HG03064 (cell line): ENCODE data around the gene PDK4.
"Not testable (repeated sequence)": the region's sequence is repeated elsewhere in the genome, so short reads cannot be mapped to it uniquely, and the experiment has no call there.

Source experiments
- ATAC-seq: cut with Tn5 transposase; IDR thresholded peaks from one replicate; pipeline ENCODE4 v1.9.1; 2021; ENCODE audit warnings: low read depth; ENCODE audit not compliant: unreplicated experiment

PDK4 gene

GRCh38 chr7:95578299-95578855 lies 17.9 kb downstream of the PDK4 start:
- ATAC-seq = no peak

GRCh38 chr7:95577137-95577536 lies 19.2 kb downstream of the PDK4 start:
- ATAC-seq = no peak

GRCh38 chr7:95569720-95570119 lies 26.6 kb downstream of the PDK4 start:
- no peak for ATAC-seq

GRCh38 chr7:95560674-95561073 lies 35.6 kb downstream of the PDK4 start:
- ATAC-seq = no peak

GRCh38 chr7:95558864-95559263 lies 37.5 kb downstream of the PDK4 start:
- ATAC-seq = no peak

GRCh38 chr7:95556777-95557176 lies 39.5 kb downstream of the PDK4 start:
- no peak for ATAC-seq

GRCh38 chr7:95553939-95554338 lies 42.4 kb downstream of the PDK4 start:
- no peak for ATAC-seq

GRCh38 chr7:95552010-95552926 lies 44.0 kb downstream of the PDK4 start:
- ATAC-seq = not testable (repeated sequence)

- ATAC-seq = no peak
Observed at GRCh38 chr7:95550546-95550945, 45.8 kb downstream of the PDK4 start.

GRCh38 chr7:95549818-95550529 lies 46.3 kb downstream of the PDK4 start:
- no peak for ATAC-seq

GRCh38 chr7:95547361-95548348 lies 48.7 kb downstream of the PDK4 start:
- ATAC-seq = no peak

GRCh38 chr7:95546647-95547046 lies 49.7 kb downstream of the PDK4 start:
- no peak for ATAC-seq

GRCh38 chr7:95545673-95546072 lies 50.6 kb downstream of the PDK4 start:
- ATAC-seq = no peak

GRCh38 chr7:95545007-95545615 lies 51.2 kb downstream of the PDK4 start:
- no peak for ATAC-seq

- ATAC-seq = no peak
Observed at GRCh38 chr7:95544171-95544570, 52.1 kb downstream of the PDK4 start.

- no peak for ATAC-seq
Observed at GRCh38 chr7:95543312-95543711, 53.0 kb downstream of the PDK4 start.

GRCh38 chr7:95540366-95540765 lies 56.0 kb downstream of the PDK4 start:
- no peak for ATAC-seq

- no peak for ATAC-seq
Observed at GRCh38 chr7:95539426-95539825, 56.9 kb downstream of the PDK4 start.

- no peak for ATAC-seq
Observed at GRCh38 chr7:95537468-95537867, 58.8 kb downstream of the PDK4 start.
